ACHN (cell line): ENCODE data around the gene MTFR1L.
"Not testable (repeated sequence)": the region's sequence is repeated elsewhere in the genome, so short reads cannot be mapped to it uniquely, and the experiment has no call there.

Experiments
- DNase-seq: peaks from one replicate; pipeline ENCODE4 v3.0.0-alpha.2; 2015
- in situ Hi-C: cut with HindIII; loops from 2 replicates; pipeline ENCODE4 v1.10.0; 2017; ENCODE audit warnings: low sequenced_read_pairs, low pct_ligation_motif_present, low pct_unique_long_range_greater_than_20kb

The MTFR1L gene

GRCh38 chr1:25816112-25816718, 3.5 kb upstream of the MTFR1L start:
- no peak for DNase-seq
- in situ Hi-C loops, result no loop called here

GRCh38 chr1:25817840-25818501, 1.8 kb upstream of the MTFR1L start:
- in situ Hi-C loops, result no loop called here
- DNase-seq, result no peak

GRCh38 chr1:25818569-25818968, 1.2 kb upstream of the MTFR1L start:
- DNase-seq, result peak; percentile 12

GRCh38 chr1:25820247-25821111, 725 bp downstream of the MTFR1L start:
- in situ Hi-C loops, result no loop called here
- DNase-seq, result peak; percentile 63

More at GRCh38 chr1:25818569-25818968, 1.2 kb upstream of the MTFR1L start:
- in situ Hi-C loops, result no loop called here

- in situ Hi-C loops, result no loop called here
- DNase-seq, result no peak
Observed at GRCh38 chr1:25821112-25821476, 1.3 kb downstream of the MTFR1L start.

- no peak for DNase-seq
- in situ Hi-C loops, result no loop called here
Observed at GRCh38 chr1:25821630-25822091, 1.9 kb downstream of the MTFR1L start.

GRCh38 chr1:25825605-25826004, 5.9 kb downstream of the MTFR1L start:
- DNase-seq, result no peak
- in situ Hi-C loops, result no loop called here

GRCh38 chr1:25826571-25826970, 6.8 kb downstream of the MTFR1L start:
- in situ Hi-C loops, result no loop called here
- DNase-seq, result no peak

GRCh38 chr1:25828491-25828890, 8.7 kb downstream of the MTFR1L start:
- in situ Hi-C loops, result no loop called here
- DNase-seq, result no peak

GRCh38 chr1:25829046-25829445, 9.3 kb downstream of the MTFR1L start:
- no peak for DNase-seq
- in situ Hi-C loops, result no loop called here

- in situ Hi-C loops, result no loop called here
- no peak for DNase-seq
Observed at GRCh38 chr1:25831569-25832196, 11.9 kb downstream of the MTFR1L start.

GRCh38 chr1:25832336-25833037, 12.7 kb downstream of the MTFR1L start:
- no peak for DNase-seq
- in situ Hi-C loops, result no loop called here

- DNase-seq, result no peak
- in situ Hi-C loops, result no loop called here
Observed at GRCh38 chr1:25833158-25833557, 13.4 kb downstream of the MTFR1L start.

GRCh38 chr1:25834894-25835293, 15.1 kb downstream of the MTFR1L start:
- in situ Hi-C loops, result no loop called here
- no peak for DNase-seq

- in situ Hi-C loops, result no loop called here
Observed at GRCh38 chr1:25836695-25837094, 16.9 kb downstream of the MTFR1L start.

GRCh38 chr1:25837262-25837875, 17.6 kb downstream of the MTFR1L start:
- DNase-seq, result peak; percentile 38
- in situ Hi-C loops, result no loop called here

More at GRCh38 chr1:25836695-25837094, 16.9 kb downstream of the MTFR1L start:
- DNase-seq, result no peak

- in situ Hi-C loops, DNase-seq: not testable (repeated sequence)
Observed at GRCh38 chr1:25839808-25840207, 20.1 kb downstream of the MTFR1L start.

- in situ Hi-C loops, result no loop called here
- DNase-seq, result no peak
Observed at GRCh38 chr1:25843483-25843882, 23.7 kb downstream of the MTFR1L start.
